Tibial nerve (tissue), 4 donors: Measurements from ENCODE around the gene SPRR5. TPM values are rescaled to one million over a fixed set of nuclear protein-coding genes. Genes with fewer than 3 reads are reported as not detected.

ENCODE experiments used
- DNase-seq, 2 donors: peaks; one replicate each; pipeline ENCODE4 v3.0.0-alpha.2; 2019; ENCODE audit warnings: low spot score in 2 of 2
- H3K27ac ChIP-seq, 4 donors: fragments of 200-600 bp; sonication (generic) in 3 of 4; one replicate each; pipeline ENCODE4 v1.5.1; 2017 to 2019; ENCODE audit warnings: mild to moderate bottlenecking in 1 of 4
- H3K27me3 ChIP-seq, 2 donors: fragments of 200-600 bp; sonication (generic) in 1 of 2; one replicate each; pipeline versions ENCODE4 v1.5.1 to v1.6.0; 2017 to 2019
- H3K36me3 ChIP-seq, 3 donors: fragments of 200-600 bp; sonication (generic); one replicate each; pipeline ENCODE4 v1.5.1; 2018 to 2019
- H3K4me1 ChIP-seq, 4 donors: fragments of 200-600 bp; sonication (generic) in 3 of 4; one replicate each; pipeline ENCODE4 v1.5.1; 2017 to 2019
- H3K4me3 ChIP-seq, 4 donors: fragments of 200-600 bp; sonication (generic) in 3 of 4; one replicate each; pipeline ENCODE4 v1.5.1; 2017 to 2019; ENCODE audit warnings: mild to moderate bottlenecking in 1 of 4, moderate library complexity in 1 of 4
- H3K9me3 ChIP-seq, 4 donors: fragments of 200-600 bp; sonication (generic) in 3 of 4; one replicate each; pipeline ENCODE4 v1.5.1; 2017 to 2019
- CTCF ChIP-seq, 5 experiments: fragments of 200-600 bp in 3 of 5; fragments of 450-650 bp in 2 of 5; sonication (generic) in 3 of 5; IDR thresholded peaks; one replicate each; pipeline ENCODE4 v1.5.1; 2016 to 2019; ENCODE audit warnings: antibody characterized with exemption in 5 of 5, mild to moderate bottlenecking in 3 of 5, moderate library complexity in 2 of 5
- EP300 ChIP-seq, 2 donors: sonication (generic); formaldehyde crosslinking; IDR thresholded peaks; one replicate each; pipeline ENCODE4 v1.6.1; 2017; ENCODE audit warnings: antibody characterized with exemption in 2 of 2, mild to moderate bottlenecking in 1 of 2
- POLR2A ChIP-seq, 2 donors: fragments of 450-650 bp; IDR thresholded peaks; one replicate each; pipeline ENCODE4 v1.6.1; 2017; ENCODE audit warnings: antibody characterized with exemption in 2 of 2, mild to moderate bottlenecking in 2 of 2, moderate library complexity in 2 of 2
- WGBS, 2 donors: methylation state at CpG; one replicate each; pipeline ENCODE4 v1.1.5; 2018; 5-methylcytosine and 5-hydroxymethylcytosine counted together
- total RNA-seq, 4 donors: library from RNA; depleted of rRNA; stranded (reverse); fragments of >200 nt; gene quantifications; one replicate each; pipeline ENCODE4 v1.1.0, GENCODE V29; 2016

Gene SPRR5
- total RNA-seq, 4 donors from 2014 or later: not detected

GRCh38 chr1:152926091-152926490 is 20.9 kb upstream of the SPRR5 start:
- no peak for TF ChIP-seq EP300 (IDR thresholded peaks at IDR 0.05)
- TF ChIP-seq CTCF (IDR thresholded peaks at IDR 0.05): no peak
- TF ChIP-seq POLR2A (IDR thresholded peaks at IDR 0.05): no peak
- H3K9me3 ChIP-seq: no peaks in the 10 kb centered on the region
- H3K36me3 ChIP-seq: no peaks in the 10 kb centered on the region
- no peak for DNase-seq
- no peak overlapping the region for H3K27ac ChIP-seq
- H3K4me3 ChIP-seq: no peak overlapping the region
- WGBS, 2 donors: 78 to 87% methylated on average over 3 of the region's 3 CpGs
- H3K27me3 ChIP-seq: no peaks in the 10 kb centered on the region
- no peaks in the 10 kb centered on the region for H3K4me1 ChIP-seq

- no peaks in the 10 kb centered on the region for H3K27me3 ChIP-seq
- TF ChIP-seq POLR2A (IDR thresholded peaks at IDR 0.05) (no peak), EP300 (IDR thresholded peaks at IDR 0.05) (no peak), CTCF (IDR thresholded peaks at IDR 0.05) (no peak)
- no peak overlapping the region for H3K4me3 ChIP-seq
- H3K36me3 ChIP-seq: no peaks in the 10 kb centered on the region
- no peaks in the 10 kb centered on the region for H3K9me3 ChIP-seq
- no peaks in the 10 kb centered on the region for H3K4me1 ChIP-seq
- WGBS, 2 donors: 81 to 85% methylated on average over 3 of the region's 3 CpGs
- no peak overlapping the region for H3K27ac ChIP-seq
- DNase-seq: no peak
These were observed 18.3 kb upstream of the SPRR5 start for GRCh38 chr1:152928671-152929070.

GRCh38 chr1:152932170-152932811 is 14.7 kb upstream of the SPRR5 start:
- Histone ChIP-seq H3K4me3 (no peak overlapping the region), H3K9me3 (peaks cover 0 to 5% (median 0%) of the 10 kb centered on the region in 4 donors), H3K4me1 (no peaks in the 10 kb centered on the region), H3K27me3 (no peaks in the 10 kb centered on the region), H3K27ac (no peak overlapping the region), H3K36me3 (no peaks in the 10 kb centered on the region)
- no peak for TF ChIP-seq CTCF (IDR thresholded peaks at IDR 0.05)
- TF ChIP-seq EP300 (IDR thresholded peaks at IDR 0.05): no peak
- TF ChIP-seq POLR2A (IDR thresholded peaks at IDR 0.05): no peak
- DNase-seq: no peak
- WGBS, 2 donors: 70 to 76% methylated on average over 4 of the region's 4 CpGs

GRCh38 chr1:152933196-152933595 is 13.8 kb upstream of the SPRR5 start:
- no peaks in the 10 kb centered on the region for H3K4me1 ChIP-seq
- WGBS, 2 donors: 62 to 71% methylated on average over 2 of the region's 2 CpGs
- no peaks in the 10 kb centered on the region for H3K36me3 ChIP-seq
- peaks cover 0 to 5% (median 0%) of the 10 kb centered on the region in 4 donors for H3K9me3 ChIP-seq
- H3K4me3 ChIP-seq: no peak overlapping the region
- TF ChIP-seq CTCF (IDR thresholded peaks at IDR 0.05) (no peak), EP300 (IDR thresholded peaks at IDR 0.05) (no peak), POLR2A (IDR thresholded peaks at IDR 0.05) (no peak)
- no peak for DNase-seq
- H3K27ac ChIP-seq: no peak overlapping the region
- H3K27me3 ChIP-seq: no peaks in the 10 kb centered on the region

GRCh38 chr1:152940614-152941013 is 6.4 kb upstream of the SPRR5 start:
- TF ChIP-seq POLR2A (IDR thresholded peaks at IDR 0.05) (no peak), CTCF (IDR thresholded peaks at IDR 0.05) (no peak), EP300 (IDR thresholded peaks at IDR 0.05) (no peak)
- no peaks in the 10 kb centered on the region for H3K36me3 ChIP-seq
- WGBS, 2 donors: 79 to 87% methylated on average over 1 of the region's 1 CpG
- DNase-seq: no peak
- no peak overlapping the region for H3K27ac ChIP-seq
- no peaks in the 10 kb centered on the region for H3K4me1 ChIP-seq
- peaks cover 0 to 5% (median 0%) of the 10 kb centered on the region in 4 donors for H3K9me3 ChIP-seq
- no peaks in the 10 kb centered on the region for H3K27me3 ChIP-seq
- no peak overlapping the region for H3K4me3 ChIP-seq
